ENCODE measurements around the gene IYD.
A peak's percentile ranks its signal among the peaks of the same experiment; 100 is the strongest.
"Not testable (repeated sequence)": the region's sequence is repeated elsewhere in the genome, so short reads cannot be mapped to it uniquely, and the experiment has no call there.

The IYD gene

DNA sequence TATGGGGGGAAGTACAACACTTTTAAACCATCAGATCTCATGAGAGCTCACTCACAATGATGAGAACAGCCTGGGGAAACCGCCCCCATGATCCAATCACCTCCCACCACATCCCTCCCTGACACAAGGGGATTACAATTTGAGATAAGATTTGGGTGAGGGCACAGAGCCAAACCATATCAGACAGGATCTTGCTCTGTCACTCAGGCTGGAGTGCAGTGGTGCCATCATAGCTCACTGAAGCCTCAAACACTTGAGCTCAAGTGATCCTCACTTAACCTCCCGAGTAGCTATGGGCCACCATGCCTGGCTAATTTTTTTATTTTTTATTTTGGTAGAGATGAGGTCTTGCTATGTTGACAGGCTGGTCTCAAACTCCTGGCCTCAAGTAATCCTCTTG is 5.1 kb upstream of the IYD start:
- H3K4me2 ChIP-seq, result peak overlapping the region in 8 of 11 experiments; percentile 6 to 64 (median 53); a peak in 15 of 22 replicates
- no peaks in the 10 kb centered on the region for H4K20me1 ChIP-seq
- no peaks in the 10 kb centered on the region for H3K36me3 ChIP-seq
- peaks cover 0 to 34% (median 19%) of the 10 kb centered on the region in 10 experiments; a peak in 14 of 20 replicates for H3K4me1 ChIP-seq
- no peak overlapping the region for H3K9ac ChIP-seq
- H3K27me3 ChIP-seq, result 0 out of 22 replicates have a peak, but pooled peaks cover 0 to 2% (median 0%) of the 10 kb centered on the region in 11 experiments
- H3K4me3 ChIP-seq, result no peak overlapping the region
- no peaks in the 10 kb centered on the region for H3K9me3 ChIP-seq (replicated peaks in 1 of 11)
- no peak for TF ChIP-seq Cebpa-rat (IDR thresholded peaks at IDR 0.05)
- no peak overlapping the region for H3K27ac ChIP-seq

DNA sequence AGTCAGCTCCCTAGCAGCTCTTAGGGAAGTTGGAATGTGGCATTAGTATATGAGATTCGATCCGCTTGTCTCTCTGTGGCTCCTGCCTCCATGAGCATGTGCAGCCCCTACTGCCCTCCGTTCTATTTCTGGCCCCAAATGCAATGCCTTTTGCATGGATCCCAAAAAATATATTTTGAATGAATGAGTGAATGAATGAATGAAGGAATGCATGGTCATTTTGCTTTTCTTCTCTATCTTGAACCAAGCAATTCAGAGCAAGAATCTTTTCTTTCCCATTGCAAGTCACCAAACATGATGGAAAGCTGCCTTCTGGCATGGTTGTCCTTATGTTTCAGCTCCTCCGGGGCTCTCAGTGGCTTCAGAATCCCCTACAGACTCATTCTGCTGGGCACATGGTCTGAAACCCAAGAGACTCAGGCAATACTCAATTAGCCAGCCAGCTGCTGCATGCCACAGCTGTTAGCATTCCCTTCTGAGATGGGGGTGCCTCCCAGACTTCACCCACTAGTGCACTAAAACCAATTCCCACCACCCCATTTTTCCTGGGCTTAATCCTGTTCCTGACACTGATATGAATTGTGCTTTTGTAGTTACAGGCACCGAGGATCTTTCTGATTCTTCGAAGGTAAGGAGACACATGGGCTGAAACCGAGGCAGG is 2.6 kb upstream of the IYD start:
- Histone ChIP-seq H3K36me3 (no peaks in the 10 kb centered on the region), H3K9ac (no peak overlapping the region), H3K4me1 (peaks cover 0 to 34% (median 19%) of the 10 kb centered on the region in 10 experiments; a peak in 14 of 20 replicates), H3K9me3 (replicated peaks in 1 of 11) (no peaks in the 10 kb centered on the region), H3K27me3 (0 out of 22 replicates have a peak, but pooled peaks cover 0 to 2% (median 0%) of the 10 kb centered on the region in 11 experiments), H3K27ac (no peak overlapping the region), H3K4me2 (peak overlapping the region in 3 of 11 experiments; percentile 11 to 28 (median 23); a peak in 3 of 22 replicates), H3K4me3 (no peak overlapping the region), H4K20me1 (no peaks in the 10 kb centered on the region)
- TF ChIP-seq Cebpa-rat (IDR thresholded peaks at IDR 0.05), result no peak

DNA sequence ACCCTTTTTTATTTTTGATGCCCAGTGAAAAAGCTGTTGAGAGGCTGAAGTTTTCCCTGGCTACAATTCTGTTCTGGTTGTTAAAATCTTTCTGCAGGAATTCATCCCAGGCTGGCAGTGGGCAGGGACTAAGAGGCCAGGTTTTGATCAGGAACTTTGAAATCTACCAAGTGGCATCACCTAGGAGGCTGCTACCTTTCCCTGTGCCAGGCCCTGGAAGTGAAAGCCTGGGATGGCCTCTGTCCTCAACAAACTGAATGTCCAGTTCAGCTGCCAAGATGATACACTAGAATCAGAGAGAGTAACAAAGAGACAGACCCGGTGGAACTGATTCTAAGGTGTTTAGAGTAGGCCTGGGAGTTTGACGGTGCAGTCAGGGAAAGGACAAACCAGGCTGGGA is 596 bp downstream of the IYD start:
- Histone ChIP-seq H3K4me1 (peaks cover 0 to 9% (median 0%) of the 10 kb centered on the region in 10 experiments; a peak in 1 of 20 replicates), H3K4me2 (no peak overlapping the region), H4K20me1 (no peaks in the 10 kb centered on the region), H3K9ac (no peak overlapping the region), H3K27me3 (peaks cover 0 to 2% (median 0%) of the 10 kb centered on the region in 11 experiments; a peak in 1 of 22 replicates), H3K27ac (no peak overlapping the region), H3K4me3 (no peak overlapping the region), H3K9me3 (replicated peaks in 1 of 11) (no peaks in the 10 kb centered on the region), H3K36me3 (no peaks in the 10 kb centered on the region)
- TF ChIP-seq Cebpa-rat (IDR thresholded peaks at IDR 0.05), result no peak

DNA sequence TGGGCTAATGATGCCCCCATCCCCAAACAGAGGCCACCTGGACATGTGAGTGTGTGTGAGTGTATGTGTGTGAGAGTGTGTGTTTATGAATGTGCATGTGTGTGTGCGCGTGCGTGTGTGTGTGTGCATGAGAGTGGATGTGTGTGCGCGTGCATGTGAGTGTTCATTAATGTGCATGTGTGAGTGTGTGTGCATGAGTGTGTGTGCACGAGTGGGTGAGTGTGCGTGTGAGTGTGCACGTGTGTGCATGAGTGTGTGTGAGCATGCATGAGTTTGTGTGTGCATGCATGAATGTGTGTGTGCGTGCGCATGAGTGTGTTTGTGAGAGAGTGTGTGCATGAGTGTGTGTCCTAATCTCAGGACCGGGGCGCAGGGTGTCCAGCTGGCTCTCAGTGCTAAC is 1.3 kb downstream of the IYD start:
- Histone ChIP-seq H3K4me3 (no peak overlapping the region), H4K20me1 (no peaks in the 10 kb centered on the region), H3K27me3 (peaks cover 0 to 2% (median 0%) of the 10 kb centered on the region in 11 experiments; a peak in 1 of 22 replicates), H3K9ac (no peak overlapping the region), H3K36me3 (no peaks in the 10 kb centered on the region), H3K4me1 (peaks cover 0 to 7% (median 0%) of the 10 kb centered on the region in 10 experiments; a peak in 1 of 20 replicates), H3K27ac (no peak overlapping the region), H3K4me2 (no peak overlapping the region), H3K9me3 (replicated peaks in 1 of 11) (no peaks in the 10 kb centered on the region)
- TF ChIP-seq Cebpa-rat (IDR thresholded peaks at IDR 0.05), result no peak

DNA sequence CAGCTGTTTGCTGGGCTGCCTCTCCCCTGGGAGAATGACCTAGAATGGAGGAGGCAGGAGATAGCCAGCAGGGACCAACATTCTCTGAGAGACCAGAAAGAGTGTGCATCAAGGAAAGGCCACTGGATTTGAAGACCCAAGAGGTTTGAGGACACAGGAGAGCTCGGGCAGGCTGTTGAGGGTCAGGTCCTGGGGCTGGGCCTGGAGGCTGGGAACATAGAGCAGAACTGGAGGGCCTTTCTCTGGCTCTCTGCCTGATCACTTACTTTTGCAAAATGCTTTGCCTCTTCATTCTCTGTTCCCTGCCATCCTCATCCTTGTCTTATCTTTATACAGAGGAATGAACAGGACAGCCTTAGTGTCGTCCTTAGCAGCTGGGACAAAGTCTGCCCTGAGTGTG is 2.5 kb downstream of the IYD start:
- Histone ChIP-seq H3K9me3 (replicated peaks in 1 of 11) (no peaks in the 10 kb centered on the region), H3K9ac (no peak overlapping the region), H3K36me3 (no peaks in the 10 kb centered on the region), H3K4me2 (no peak overlapping the region), H3K27ac (no peak overlapping the region), H3K4me1 (peaks cover 0 to 6% (median 0%) of the 10 kb centered on the region in 10 experiments; a peak in 1 of 20 replicates), H3K27me3 (peaks cover 0 to 2% (median 0%) of the 10 kb centered on the region in 11 experiments; a peak in 1 of 22 replicates), H4K20me1 (no peaks in the 10 kb centered on the region), H3K4me3 (no peak overlapping the region)
- no peak for TF ChIP-seq Cebpa-rat (IDR thresholded peaks at IDR 0.05)

DNA sequence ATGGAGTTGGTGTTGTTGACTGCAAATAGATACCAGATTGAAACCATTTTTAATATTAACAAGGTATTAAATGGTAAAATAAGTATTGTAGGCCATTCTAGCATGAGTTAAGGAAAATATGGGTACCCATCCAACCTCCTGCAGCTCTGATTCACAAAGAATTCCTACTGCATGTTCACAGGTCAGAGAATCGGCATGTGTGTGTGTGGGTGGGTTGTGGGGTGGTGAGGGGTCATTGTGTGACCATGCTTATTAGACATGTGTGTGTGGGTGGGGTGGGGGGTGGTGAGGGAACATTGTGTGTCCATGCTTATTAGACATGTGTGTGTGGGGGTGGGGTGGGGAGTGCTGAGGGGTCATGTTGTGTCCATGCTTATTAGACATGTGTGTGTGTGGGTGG is 3.2 kb downstream of the IYD start:
- Histone ChIP-seq H3K9ac (no peak overlapping the region), H3K9me3 (replicated peaks in 1 of 11) (no peaks in the 10 kb centered on the region), H4K20me1 (no peaks in the 10 kb centered on the region), H3K4me3 (no peak overlapping the region), H3K27ac (no peak overlapping the region), H3K27me3 (no peaks in the 10 kb centered on the region; a peak in 1 of 22 replicates), H3K4me1 (peaks cover 0 to 6% (median 0%) of the 10 kb centered on the region in 10 experiments; a peak in 1 of 20 replicates), H3K36me3 (no peaks in the 10 kb centered on the region), H3K4me2 (no peak overlapping the region)
- no peak for TF ChIP-seq Cebpa-rat (IDR thresholded peaks at IDR 0.05)

DNA sequence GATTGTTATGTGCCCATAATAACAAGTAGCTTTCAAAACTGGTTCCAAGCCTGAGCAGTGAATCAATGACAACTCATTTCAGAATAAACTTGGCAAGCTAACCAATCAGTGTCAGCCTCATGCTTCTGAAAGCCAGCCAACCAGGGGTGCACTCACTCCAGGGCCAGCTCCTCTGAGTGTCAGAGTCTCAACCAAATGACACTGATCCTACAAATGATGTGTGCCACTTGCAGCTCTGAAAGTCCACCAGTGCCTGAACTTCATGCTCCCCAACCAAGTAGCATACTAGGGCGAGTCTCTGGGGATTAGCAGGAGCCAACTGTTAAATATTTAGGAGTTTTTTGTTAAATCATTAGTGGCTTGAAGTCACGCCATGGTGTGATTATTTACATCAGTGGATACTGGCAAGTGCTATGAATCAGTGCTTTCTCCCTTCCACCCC is 4.5 kb downstream of the IYD start:
- no peak overlapping the region for H3K4me3 ChIP-seq
- peaks cover 0 to 6% (median 0%) of the 10 kb centered on the region in 10 experiments; a peak in 1 of 20 replicates for H3K4me1 ChIP-seq
- H3K27me3 ChIP-seq, result no peaks in the 10 kb centered on the region; a peak in 1 of 22 replicates
- no peak overlapping the region for H3K27ac ChIP-seq
- no peak overlapping the region for H3K9ac ChIP-seq
- TF ChIP-seq Cebpa-rat (IDR thresholded peaks at IDR 0.05), result no peak
- peak overlapping the region in 1 of 11 experiments; percentile 7; a peak in 1 of 22 replicates for H3K4me2 ChIP-seq
- H3K9me3 ChIP-seq (replicated peaks in 1 of 11), result no peaks in the 10 kb centered on the region
- H3K36me3 ChIP-seq, result no peaks in the 10 kb centered on the region
- no peaks in the 10 kb centered on the region for H4K20me1 ChIP-seq

DNA sequence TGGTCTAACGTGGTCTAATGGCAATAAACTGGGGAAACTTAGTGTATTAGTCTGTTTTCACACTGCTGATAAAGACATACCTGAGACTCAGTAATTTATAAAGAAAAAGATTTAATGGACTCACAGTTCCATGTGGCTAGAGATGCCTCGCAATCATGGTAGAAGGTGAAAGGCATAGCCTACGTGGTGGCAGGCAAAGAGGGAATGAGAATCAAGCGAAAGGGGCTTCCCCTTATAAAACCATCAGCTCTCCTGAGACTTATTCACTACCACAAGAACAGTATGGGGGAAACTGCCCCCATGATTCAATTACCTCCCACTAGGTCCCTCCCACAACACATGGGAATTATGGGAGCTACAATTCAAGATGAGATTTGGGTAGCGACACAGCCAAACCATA is 5.5 kb downstream of the IYD start:
- H3K4me2 ChIP-seq, result peak overlapping the region in 2 of 11 experiments; percentile 3 to 7; a peak in 2 of 22 replicates
- H4K20me1 ChIP-seq; H3K9me3 ChIP-seq (replicated peaks in 1 of 11); H3K27ac ChIP-seq; H3K4me1 ChIP-seq; H3K36me3 ChIP-seq; H3K27me3 ChIP-seq; H3K4me3 ChIP-seq; H3K9ac ChIP-seq: not testable (repeated sequence)

DNA sequence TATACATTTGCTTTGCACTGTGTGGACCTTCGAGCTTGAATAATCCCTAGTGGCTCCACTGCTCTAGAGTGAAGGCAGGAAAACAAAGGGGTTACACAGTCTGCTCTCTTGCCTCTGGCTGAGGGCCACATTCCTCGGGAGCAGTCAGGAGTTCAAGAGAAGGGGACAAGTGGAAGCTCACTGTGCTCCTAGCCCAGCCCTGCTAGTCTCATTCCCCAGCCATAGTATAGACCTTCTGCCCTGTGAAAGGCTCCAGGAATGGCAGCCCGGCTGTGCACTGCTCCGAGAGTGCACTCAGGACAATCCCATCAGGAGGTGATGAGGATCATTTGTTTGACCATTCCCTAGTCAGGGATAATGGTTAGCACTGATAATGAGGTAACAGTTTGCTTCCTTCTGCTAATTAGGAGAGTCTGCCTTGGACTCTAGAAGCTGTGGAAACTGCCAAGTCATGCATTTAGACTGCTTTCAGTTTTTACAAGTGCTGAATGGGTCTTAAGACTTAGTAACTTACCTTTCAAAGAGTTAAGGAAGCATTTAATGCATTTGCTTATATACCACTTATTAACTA is 8.5 kb downstream of the IYD start:
- H4K20me1 ChIP-seq, result no peaks in the 10 kb centered on the region
- no peak for TF ChIP-seq Cebpa-rat (IDR thresholded peaks at IDR 0.05)

More for the DNA sequence above, 8.5 kb downstream of the IYD start:
- H3K4me2 ChIP-seq, result no peak overlapping the region
- no peaks in the 10 kb centered on the region; a peak in 1 of 22 replicates for H3K27me3 ChIP-seq
- H3K9ac ChIP-seq, result no peak overlapping the region
- peaks cover 4 to 19% (median 8%) of the 10 kb centered on the region in 10 experiments; a peak in 15 of 20 replicates for H3K4me1 ChIP-seq
- H3K9me3 ChIP-seq (replicated peaks in 1 of 11), result no peaks in the 10 kb centered on the region
- no peaks in the 10 kb centered on the region for H3K36me3 ChIP-seq
- H3K4me3 ChIP-seq, result no peak overlapping the region
- no peak overlapping the region for H3K27ac ChIP-seq

Data from BLaER1 treated with 17β-estradiol and CSF1 and Interleukin-3, amounts not matched to agents 10 nM and 100 nM (cell line).